Liver (tissue), 3 donors: Measurements from ENCODE around the gene IFIH1.

Source experiments
- CTCF ChIP-seq: fragments of 150-350 bp; IDR thresholded peaks from 2 replicates; pipeline ENCODE4 v1.5.1; 2017; ENCODE audit warnings: improper control_type of control experiment, low read depth, low read length; ENCODE audit not compliant: missing input control
- GABPA ChIP-seq, 2 donors: IDR thresholded peaks in 1 of 2; conservative IDR thresholded peaks in 1 of 2; 2 replicates each; pipeline ENCODE4 v1.6.1; 2016; ENCODE audit warnings: antibody characterized with exemption in 2 of 2, mild to moderate bottlenecking in 1 of 2, moderate library complexity in 1 of 2
- donor health status: healthy.
- donor health status: healthy.

- TF ChIP-seq GABPA (IDR thresholded peaks at IDR 0.05 in 1 of 2, conservative IDR thresholded peaks at IDR 0.05 in 1 of 2) (no peak), CTCF (no peak)
These were observed 91.6 kb downstream of the IFIH1 start for GRCh38 chr2:162226836-162227235.
